Endodermal cell (in vitro differentiated cells): ENCODE data around the gene PPP2R5E. TPM values are rescaled to one million over a fixed set of nuclear protein-coding genes. Genes with fewer than 3 reads are reported as not detected.

Experiments
- DNase-seq: peaks from one replicate; pipeline ENCODE4 v3.0.0-alpha.2; 2017
- H3K27ac ChIP-seq: 2 replicates; pipeline ENCODE4 v1.5.1; 2013; ENCODE audit warnings: mild to moderate bottlenecking, low read depth, low read length, moderate library complexity
- H3K27me3 ChIP-seq: 2 replicates; pipeline ENCODE4 v1.6.1; 2013; ENCODE audit warnings: mild to moderate bottlenecking, low read length, moderate library complexity; ENCODE audit not compliant: insufficient read depth, control insufficient read depth, poor library complexity, severe bottlenecking
- H3K36me3 ChIP-seq: 2 replicates; pipeline ENCODE4 v1.7.0; 2013; ENCODE audit warnings: mild to moderate bottlenecking, low read length, moderate library complexity; ENCODE audit not compliant: control insufficient read depth, insufficient read depth
- H3K4me1 ChIP-seq: one replicate; pipeline ENCODE4 v1.7.0; 2013; ENCODE audit warnings: low read length; ENCODE audit not compliant: control insufficient read depth, insufficient read depth
- H3K4me3 ChIP-seq: 2 replicates; pipeline ENCODE4 v1.5.1; 2013; ENCODE audit warnings: mild to moderate bottlenecking, low read length, moderate library complexity
- H3K9ac ChIP-seq: 2 replicates; pipeline ENCODE4 v1.6.1; 2013; ENCODE audit warnings: mild to moderate bottlenecking, low read length, moderate library complexity; ENCODE audit not compliant: poor library complexity, severe bottlenecking; ENCODE audit errors: extremely low read depth
- H3K9me3 ChIP-seq: 2 replicates; pipeline ENCODE4 v1.6.1; 2013; ENCODE audit warnings: mild to moderate bottlenecking, low read length, moderate library complexity; ENCODE audit not compliant: control insufficient read depth
- H3K27ac Mint-ChIP-seq: 2 replicates; pipeline ENCODE4 v1.8.0; 2020; ENCODE audit warnings: mixed read lengths
- H3K27me3 Mint-ChIP-seq: 2 replicates; pipeline ENCODE4 v1.8.0; 2021; ENCODE audit warnings: mild to moderate bottlenecking, mixed read lengths; ENCODE audit not compliant: insufficient read depth
- H3K36me3 Mint-ChIP-seq: 2 replicates; pipeline ENCODE4 v1.8.0; 2020; ENCODE audit warnings: low read depth, mixed read lengths
- H3K4me1 Mint-ChIP-seq: 2 replicates; pipeline ENCODE4 v1.8.0; 2020; ENCODE audit warnings: mixed read lengths
- H3K4me3 Mint-ChIP-seq: 2 replicates; pipeline ENCODE4 v1.8.0; 2020; ENCODE audit warnings: mild to moderate bottlenecking, moderate library complexity, mixed read lengths
- H3K9me3 Mint-ChIP-seq: 2 replicates; pipeline ENCODE4 v1.8.0; 2020; ENCODE audit warnings: mild to moderate bottlenecking, mixed read lengths
- WGBS, 2 experiments: methylation state at CpG; one replicate each; pipeline versions ENCODE4 v1.1.5 to v1.1.7; 2013; ENCODE audit warnings: missing lambda C conversion rate in 2 of 2, mixed read lengths in 1 of 2; ENCODE audit not compliant: insufficient coverage in 1 of 2, insufficient read length in 1 of 2; 5-methylcytosine and 5-hydroxymethylcytosine counted together
- total RNA-seq, 2 donors: library from RNA; stranded (reverse); fragmentation: NEBNext Ultra II Directional in 1 of 2; extraction: Animal tissue kit (Norgen Biotek cat#: 25700) in 1 of 2; gene quantifications; 2 replicates in 1 of 2; 3 replicates in 1 of 2; pipeline ENCODE4 v1.2.1, GENCODE V29; 2021
- TF ChIP-seq, protein P1 (sequence below): fragments of 200-600 bp; sonication (generic); conservative IDR thresholded peaks from 2 replicates; pipeline ENCODE4 v1.5.0; 2021; ENCODE audit warnings: antibody characterized with exemption, mild to moderate bottlenecking

The PPP2R5E gene
- total RNA-seq, 2 donors from 2014 or later: 61.1 to 63.8 TPM

GRCh38 chr14:63428486-63428885, 114.7 kb downstream of the PPP2R5E start:
- Histone ChIP-seq H3K4me3 (no peak overlapping the region), H3K27ac (no peak overlapping the region), H3K4me1 (no peaks in the 10 kb centered on the region), H3K9ac (no peak overlapping the region), H3K36me3 (peaks cover 4% of the 10 kb centered on the region), H3K9me3 (no peaks in the 10 kb centered on the region), H3K27me3 (no peaks in the 10 kb centered on the region)
- Mint-ChIP-seq H3K27me3 (no peaks in the 10 kb centered on the region), H3K9me3 (no peaks in the 10 kb centered on the region), H3K36me3 (peaks cover 4% of the 10 kb centered on the region), H3K4me3 (no peak overlapping the region), H3K27ac (no peak overlapping the region), H3K4me1 (peaks cover 11% of the 10 kb centered on the region)
- DNase-seq: no peak
- TF ChIP-seq, protein P1, sequence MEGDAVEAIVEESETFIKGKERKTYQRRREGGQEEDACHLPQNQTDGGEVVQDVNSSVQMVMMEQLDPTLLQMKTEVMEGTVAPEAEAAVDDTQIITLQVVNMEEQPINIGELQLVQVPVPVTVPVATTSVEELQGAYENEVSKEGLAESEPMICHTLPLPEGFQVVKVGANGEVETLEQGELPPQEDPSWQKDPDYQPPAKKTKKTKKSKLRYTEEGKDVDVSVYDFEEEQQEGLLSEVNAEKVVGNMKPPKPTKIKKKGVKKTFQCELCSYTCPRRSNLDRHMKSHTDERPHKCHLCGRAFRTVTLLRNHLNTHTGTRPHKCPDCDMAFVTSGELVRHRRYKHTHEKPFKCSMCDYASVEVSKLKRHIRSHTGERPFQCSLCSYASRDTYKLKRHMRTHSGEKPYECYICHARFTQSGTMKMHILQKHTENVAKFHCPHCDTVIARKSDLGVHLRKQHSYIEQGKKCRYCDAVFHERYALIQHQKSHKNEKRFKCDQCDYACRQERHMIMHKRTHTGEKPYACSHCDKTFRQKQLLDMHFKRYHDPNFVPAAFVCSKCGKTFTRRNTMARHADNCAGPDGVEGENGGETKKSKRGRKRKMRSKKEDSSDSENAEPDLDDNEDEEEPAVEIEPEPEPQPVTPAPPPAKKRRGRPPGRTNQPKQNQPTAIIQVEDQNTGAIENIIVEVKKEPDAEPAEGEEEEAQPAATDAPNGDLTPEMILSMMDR: no peak
- WGBS, 2 experiments: 93% methylated on average over 1 of the region's 1 CpG; no CpG with 5 or more reads in 1 of the 2 experiments

GRCh38 chr14:63426838-63427352, 116.3 kb downstream of the PPP2R5E start:
- Mint-ChIP-seq H3K36me3 (peaks cover 6% of the 10 kb centered on the region), H3K9me3 (no peaks in the 10 kb centered on the region), H3K4me3 (no peak overlapping the region), H3K27ac (no peak overlapping the region), H3K27me3 (no peaks in the 10 kb centered on the region), H3K4me1 (no peaks in the 10 kb centered on the region)
- Histone ChIP-seq H3K27me3 (no peaks in the 10 kb centered on the region), H3K4me3 (no peak overlapping the region), H3K4me1 (no peaks in the 10 kb centered on the region), H3K9ac (no peak overlapping the region), H3K36me3 (peaks cover 8% of the 10 kb centered on the region), H3K9me3 (no peaks in the 10 kb centered on the region), H3K27ac (no peak overlapping the region)
- no peak for DNase-seq
- WGBS, 2 experiments: 77 to 100% methylated on average over 2 to 3 of the region's 6 CpGs
- TF ChIP-seq, protein P1: no peak

- H3K9me3 Mint-ChIP-seq: no peaks in the 10 kb centered on the region
- no peaks in the 10 kb centered on the region for H3K27me3 Mint-ChIP-seq
- no peak overlapping the region for H3K4me3 Mint-ChIP-seq
- Histone ChIP-seq H3K36me3 (peaks cover 34% of the 10 kb centered on the region), H3K27me3 (no peaks in the 10 kb centered on the region), H3K4me3 (no peak overlapping the region), H3K4me1 (no peaks in the 10 kb centered on the region), H3K9me3 (no peaks in the 10 kb centered on the region), H3K9ac (no peak overlapping the region), H3K27ac (no peak overlapping the region)
- no peak overlapping the region for H3K27ac Mint-ChIP-seq
- H3K4me1 Mint-ChIP-seq: no peaks in the 10 kb centered on the region
- no peak for DNase-seq
- WGBS, 2 experiments: 97 to 100% methylated on average over 4 of the region's 4 CpGs
- TF ChIP-seq, protein P1: no peak
- H3K36me3 Mint-ChIP-seq: peaks cover 32% of the 10 kb centered on the region
Measured at GRCh38 chr14:63423889-63424288, 119.3 kb downstream of the PPP2R5E start.
